ENCODE data around the gene NFIC.

NFIC gene

GRCh38 chr19:3515891-3516422, 149.6 kb downstream of the NFIC start:
- Histone ChIP-seq H3K36me3 (ENCODE audit: control insufficient read depth, insufficient read depth, low read length) (peaks cover 4% of the 10 kb centered on the region), H3K4me1 (ENCODE audit: control insufficient read depth, insufficient read depth, low read length) (peaks cover 8% of the 10 kb centered on the region), H3K9me3 (ENCODE audit: control insufficient read depth, insufficient read depth, low read length) (no peaks in the 10 kb centered on the region), H3K27me3 (ENCODE audit: control insufficient read depth, insufficient read depth, low read length) (no peaks in the 10 kb centered on the region), H3K9ac (ENCODE audit: low read depth, low read length) (no peak overlapping the region), H3K4me3 (ENCODE audit: low read depth, low read length) (no peak overlapping the region)

GRCh38 chr19:3516675-3517207, 150.4 kb downstream of the NFIC start:
- no peaks in the 10 kb centered on the region for H3K9me3 ChIP-seq (ENCODE audit: control insufficient read depth, insufficient read depth, low read length)
- peaks cover 4% of the 10 kb centered on the region for H3K36me3 ChIP-seq (ENCODE audit: control insufficient read depth, insufficient read depth, low read length)
- H3K27me3 ChIP-seq (ENCODE audit: control insufficient read depth, insufficient read depth, low read length) = no peaks in the 10 kb centered on the region
- peaks cover 8% of the 10 kb centered on the region for H3K4me1 ChIP-seq (ENCODE audit: control insufficient read depth, insufficient read depth, low read length)
- H3K4me3 ChIP-seq (ENCODE audit: low read depth, low read length) = no peak overlapping the region
- H3K9ac ChIP-seq (ENCODE audit: low read depth, low read length) = no peak overlapping the region

DNA sequence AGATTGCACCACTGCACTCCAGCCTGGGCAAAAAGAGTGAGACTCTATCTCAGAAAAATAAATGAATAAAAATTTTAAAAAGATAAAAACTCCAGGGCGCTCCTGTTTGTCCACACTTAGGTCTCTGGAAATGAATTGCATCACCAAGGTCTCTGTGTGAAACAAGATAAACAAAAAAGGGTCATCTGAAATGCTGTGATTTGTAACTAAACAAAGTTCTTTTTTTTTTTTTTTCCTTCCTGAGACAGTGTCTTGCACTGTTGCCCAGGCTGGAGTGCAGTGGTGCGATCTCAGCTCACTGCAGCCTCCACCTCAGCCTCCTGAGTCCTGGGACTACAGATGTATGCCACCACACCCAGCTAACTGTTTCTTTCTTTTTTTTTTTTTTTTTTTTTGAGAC, 151.3 kb downstream of the NFIC start:
- Histone ChIP-seq H3K9me3 (ENCODE audit: control insufficient read depth, insufficient read depth, low read length) (no peaks in the 10 kb centered on the region), H3K9ac (ENCODE audit: low read depth, low read length) (no peak overlapping the region), H3K36me3 (ENCODE audit: control insufficient read depth, insufficient read depth, low read length) (peaks cover 4% of the 10 kb centered on the region), H3K27me3 (ENCODE audit: control insufficient read depth, insufficient read depth, low read length) (no peaks in the 10 kb centered on the region), H3K4me1 (ENCODE audit: control insufficient read depth, insufficient read depth, low read length) (peaks cover 8% of the 10 kb centered on the region), H3K4me3 (ENCODE audit: low read depth, low read length) (no peak overlapping the region)

GRCh38 chr19:3518255-3518654, 151.9 kb downstream of the NFIC start:
- H3K4me1 ChIP-seq (ENCODE audit: control insufficient read depth, insufficient read depth, low read length) = peaks cover 8% of the 10 kb centered on the region
- H3K27me3 ChIP-seq (ENCODE audit: control insufficient read depth, insufficient read depth, low read length) = no peaks in the 10 kb centered on the region
- peaks cover 4% of the 10 kb centered on the region for H3K36me3 ChIP-seq (ENCODE audit: control insufficient read depth, insufficient read depth, low read length)
- no peaks in the 10 kb centered on the region for H3K9me3 ChIP-seq (ENCODE audit: control insufficient read depth, insufficient read depth, low read length)
- no peak overlapping the region for H3K9ac ChIP-seq (ENCODE audit: low read depth, low read length)
- H3K4me3 ChIP-seq (ENCODE audit: low read depth, low read length) = no peak overlapping the region

DNA sequence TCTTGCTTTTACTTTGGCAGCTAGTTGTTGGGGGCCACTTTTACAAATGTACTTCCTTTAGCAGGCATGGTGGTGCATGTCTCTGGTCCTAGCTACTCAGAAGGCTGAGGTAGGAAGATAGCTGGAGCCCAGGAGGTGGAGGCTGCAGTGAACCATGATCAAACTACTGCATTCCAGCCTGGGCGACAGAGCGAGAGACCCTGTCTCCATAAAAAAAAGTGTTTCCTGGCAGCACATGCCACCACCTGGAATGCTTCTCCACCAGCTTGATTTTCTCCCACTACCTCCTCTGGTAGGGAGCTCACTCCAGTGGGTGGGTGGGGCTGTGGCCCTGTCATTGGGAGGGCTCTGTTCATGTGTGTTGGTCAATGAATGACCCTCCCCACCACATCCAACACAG, 152.3 kb downstream of the NFIC start:
- no peaks in the 10 kb centered on the region for H3K9me3 ChIP-seq (ENCODE audit: control insufficient read depth, insufficient read depth, low read length)
- H3K9ac ChIP-seq (ENCODE audit: low read depth, low read length) = no peak overlapping the region
- H3K36me3 ChIP-seq (ENCODE audit: control insufficient read depth, insufficient read depth, low read length) = peaks cover 8% of the 10 kb centered on the region
- H3K27me3 ChIP-seq (ENCODE audit: control insufficient read depth, insufficient read depth, low read length) = no peaks in the 10 kb centered on the region
- peaks cover 8% of the 10 kb centered on the region for H3K4me1 ChIP-seq (ENCODE audit: control insufficient read depth, insufficient read depth, low read length)
- H3K4me3 ChIP-seq (ENCODE audit: low read depth, low read length) = no peak overlapping the region

Data from iPS-15b (cell line).